ENCODE measurements around the gene RASSF1.

RASSF1 gene

DNA sequence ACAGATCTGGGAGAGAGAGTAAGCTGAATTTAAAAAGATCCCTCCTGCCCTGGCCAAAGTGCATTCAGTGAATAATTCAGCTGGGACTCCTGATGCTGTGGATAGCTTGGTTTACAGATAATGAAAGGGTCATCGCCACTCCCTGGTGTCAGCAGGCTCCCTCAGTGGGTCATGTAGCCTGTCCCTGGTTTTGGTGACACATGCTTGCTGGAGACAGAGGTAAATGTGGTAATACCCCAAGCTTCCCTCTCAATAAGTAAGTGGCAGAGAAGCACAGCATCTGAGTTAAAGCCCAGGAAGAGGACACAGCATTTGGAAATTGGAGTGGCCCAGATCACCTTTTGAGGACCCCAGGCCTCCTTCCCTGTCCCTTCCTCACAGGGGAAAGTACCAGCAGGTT, 16.8 kb upstream of the RASSF1 start:
- H3K4me3 ChIP-seq (ENCODE audit: low read depth, low read length) = peak overlapping the region; percentile 90
- TF ChIP-seq, protein P1, sequence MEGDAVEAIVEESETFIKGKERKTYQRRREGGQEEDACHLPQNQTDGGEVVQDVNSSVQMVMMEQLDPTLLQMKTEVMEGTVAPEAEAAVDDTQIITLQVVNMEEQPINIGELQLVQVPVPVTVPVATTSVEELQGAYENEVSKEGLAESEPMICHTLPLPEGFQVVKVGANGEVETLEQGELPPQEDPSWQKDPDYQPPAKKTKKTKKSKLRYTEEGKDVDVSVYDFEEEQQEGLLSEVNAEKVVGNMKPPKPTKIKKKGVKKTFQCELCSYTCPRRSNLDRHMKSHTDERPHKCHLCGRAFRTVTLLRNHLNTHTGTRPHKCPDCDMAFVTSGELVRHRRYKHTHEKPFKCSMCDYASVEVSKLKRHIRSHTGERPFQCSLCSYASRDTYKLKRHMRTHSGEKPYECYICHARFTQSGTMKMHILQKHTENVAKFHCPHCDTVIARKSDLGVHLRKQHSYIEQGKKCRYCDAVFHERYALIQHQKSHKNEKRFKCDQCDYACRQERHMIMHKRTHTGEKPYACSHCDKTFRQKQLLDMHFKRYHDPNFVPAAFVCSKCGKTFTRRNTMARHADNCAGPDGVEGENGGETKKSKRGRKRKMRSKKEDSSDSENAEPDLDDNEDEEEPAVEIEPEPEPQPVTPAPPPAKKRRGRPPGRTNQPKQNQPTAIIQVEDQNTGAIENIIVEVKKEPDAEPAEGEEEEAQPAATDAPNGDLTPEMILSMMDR (IDR thresholded peaks at IDR 0.05; ENCODE audit: low read depth, low read length) = no peak

DNA sequence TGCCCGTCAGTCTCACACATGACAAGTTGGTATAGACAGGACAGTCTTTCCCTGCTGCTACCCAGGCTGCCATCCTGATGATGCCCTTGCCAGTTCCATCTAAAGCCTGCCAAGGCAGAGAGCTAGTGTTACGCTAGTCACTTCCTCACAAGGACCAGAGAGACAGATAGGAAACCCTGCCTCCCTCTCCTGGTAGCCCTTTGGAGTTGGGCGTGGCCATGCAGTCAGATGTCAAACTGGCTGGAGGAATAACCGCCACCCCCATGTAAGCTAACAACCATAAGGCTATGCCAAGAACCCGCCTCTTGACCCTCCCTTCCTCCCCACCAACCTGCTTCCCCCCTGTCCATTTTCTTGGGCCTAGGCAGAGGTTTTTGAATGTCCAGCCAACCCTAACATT, 15.9 kb upstream of the RASSF1 start:
- TF ChIP-seq, protein P1 (IDR thresholded peaks at IDR 0.05; ENCODE audit: low read depth, low read length) = no peak
- peak overlapping the region; percentile 90 for H3K4me3 ChIP-seq (ENCODE audit: low read depth, low read length)

DNA sequence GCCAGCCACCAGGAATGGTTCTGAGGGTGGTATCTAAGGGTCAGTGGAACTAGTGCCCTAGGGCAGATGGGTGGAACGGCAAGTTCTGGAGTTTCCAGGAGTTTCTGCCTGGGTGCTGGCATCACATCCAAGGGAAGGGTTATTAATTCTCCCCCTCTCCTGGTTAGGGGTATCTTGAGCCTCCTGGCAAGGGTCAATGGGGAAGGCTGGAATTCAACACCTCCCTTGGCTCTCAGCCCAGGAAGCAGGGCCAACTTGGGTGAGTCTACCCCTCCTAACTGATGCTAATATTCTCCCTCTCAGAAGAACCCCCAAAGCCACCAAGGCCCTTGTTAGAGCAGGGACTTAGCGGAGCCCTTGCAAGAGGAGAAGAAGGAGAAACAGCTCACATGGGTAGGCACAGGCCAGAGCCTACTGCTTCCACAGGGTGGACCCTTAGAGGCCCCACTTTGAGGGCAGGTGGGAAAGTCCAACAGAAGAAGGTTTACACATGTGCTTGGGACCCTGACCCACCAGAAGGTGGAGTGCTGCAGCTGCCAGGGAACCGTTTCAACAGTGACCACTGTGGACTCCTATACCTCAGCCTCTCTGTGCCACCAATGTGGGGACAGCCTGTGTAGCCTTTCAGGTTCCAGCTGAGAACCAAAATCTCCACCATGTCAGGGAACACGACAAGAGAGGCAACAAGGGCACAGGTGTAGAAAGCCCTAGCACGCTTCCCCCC, 15.4 kb upstream of the RASSF1 start:
- peak overlapping the region; percentile 90 for H3K4me3 ChIP-seq (ENCODE audit: low read depth, low read length)
- TF ChIP-seq, protein P1 (IDR thresholded peaks at IDR 0.05; ENCODE audit: low read depth, low read length) = no peak

DNA sequence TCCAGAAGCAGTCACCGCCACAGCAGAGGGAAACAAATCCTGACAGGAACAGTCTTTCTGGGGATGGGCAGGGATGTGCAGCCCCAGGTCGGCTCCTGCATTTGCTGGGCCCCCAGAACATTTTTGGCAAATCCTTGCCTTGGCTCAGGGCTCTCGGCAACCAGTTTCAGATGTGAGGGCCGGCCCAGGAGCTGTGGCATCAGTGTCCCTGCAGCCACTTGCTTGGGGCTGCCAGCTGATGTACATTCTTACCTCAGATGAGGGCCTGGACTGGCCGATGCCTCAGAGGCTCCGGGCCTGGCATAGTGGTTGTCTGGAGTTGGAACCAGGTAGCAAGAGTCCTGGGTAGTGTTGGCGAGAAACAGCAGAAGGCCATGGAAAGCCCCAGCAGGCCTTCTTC, 14.2 kb upstream of the RASSF1 start:
- TF ChIP-seq, protein P1 (IDR thresholded peaks at IDR 0.05; ENCODE audit: low read depth, low read length) = no peak
- no peak overlapping the region for H3K4me3 ChIP-seq (ENCODE audit: low read depth, low read length)

DNA sequence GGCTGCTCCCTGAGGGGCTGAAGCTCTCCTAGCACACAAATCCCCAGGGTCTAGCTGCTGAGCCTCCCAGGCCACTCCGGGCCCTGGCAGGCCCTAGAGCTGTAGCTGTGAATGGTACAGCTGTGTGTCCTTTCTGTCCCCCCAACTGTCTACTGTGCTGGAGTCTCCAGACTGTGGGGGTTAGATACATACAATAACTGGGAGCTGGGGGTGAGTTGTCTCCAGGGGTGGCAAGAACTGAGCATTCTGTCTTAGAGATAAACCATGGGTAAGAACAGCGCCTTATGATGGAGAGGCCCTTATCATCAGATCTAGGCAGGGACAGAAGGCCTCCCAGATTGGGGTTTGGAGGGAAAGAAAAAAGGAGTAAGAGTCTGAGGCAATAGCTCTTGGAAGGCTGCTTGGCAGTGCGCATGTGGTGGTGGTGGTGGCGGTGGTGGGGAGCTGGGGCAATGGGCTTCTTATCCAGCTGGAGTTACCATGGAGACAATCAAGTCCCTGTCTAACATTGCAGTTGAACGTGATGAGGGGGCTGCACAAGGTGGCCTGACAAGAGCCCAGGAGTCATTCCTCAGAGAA, 13.6 kb upstream of the RASSF1 start:
- TF ChIP-seq, protein P1 (IDR thresholded peaks at IDR 0.05; ENCODE audit: low read depth, low read length) = no peak
- H3K4me3 ChIP-seq (ENCODE audit: low read depth, low read length) = no peak overlapping the region

DNA sequence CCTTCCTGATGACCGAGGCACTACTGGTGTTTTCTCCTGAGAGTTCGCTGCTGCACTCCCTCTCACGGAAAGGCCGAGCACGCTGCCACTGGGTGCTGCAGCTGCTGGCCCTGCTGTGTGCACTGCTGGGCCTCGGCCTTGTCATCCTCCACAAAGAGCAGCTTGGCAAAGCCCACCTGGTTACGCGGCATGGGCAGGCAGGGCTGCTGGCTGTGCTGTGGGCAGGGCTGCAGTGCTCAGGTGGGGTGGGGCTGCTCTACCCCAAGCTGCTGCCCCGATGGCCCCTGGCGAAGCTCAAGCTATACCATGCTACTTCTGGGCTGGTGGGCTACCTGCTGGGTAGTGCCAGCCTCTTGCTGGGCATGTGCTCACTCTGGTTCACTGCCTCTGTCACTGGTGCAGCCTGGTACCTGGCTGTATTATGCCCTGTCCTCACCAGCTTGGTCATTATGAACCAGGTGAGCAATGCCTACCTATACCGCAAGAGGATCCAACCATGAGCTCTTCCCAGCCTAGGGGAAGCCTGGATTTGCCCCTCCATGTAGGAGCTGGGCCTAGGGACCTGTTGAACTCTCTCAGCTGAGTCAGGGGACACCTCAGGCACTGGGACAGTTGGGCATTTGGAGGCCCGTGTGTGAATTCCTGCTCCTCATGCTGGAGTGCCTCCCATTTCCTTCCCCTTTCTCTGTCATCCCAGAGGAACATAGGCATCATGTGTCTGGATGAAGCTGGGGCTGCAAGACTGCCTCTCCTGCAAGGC, 12.8 kb upstream of the RASSF1 start:
- H3K4me3 ChIP-seq (ENCODE audit: low read depth, low read length) = no peak overlapping the region
- TF ChIP-seq, protein P1 (IDR thresholded peaks at IDR 0.05; ENCODE audit: low read depth, low read length) = no peak

DNA sequence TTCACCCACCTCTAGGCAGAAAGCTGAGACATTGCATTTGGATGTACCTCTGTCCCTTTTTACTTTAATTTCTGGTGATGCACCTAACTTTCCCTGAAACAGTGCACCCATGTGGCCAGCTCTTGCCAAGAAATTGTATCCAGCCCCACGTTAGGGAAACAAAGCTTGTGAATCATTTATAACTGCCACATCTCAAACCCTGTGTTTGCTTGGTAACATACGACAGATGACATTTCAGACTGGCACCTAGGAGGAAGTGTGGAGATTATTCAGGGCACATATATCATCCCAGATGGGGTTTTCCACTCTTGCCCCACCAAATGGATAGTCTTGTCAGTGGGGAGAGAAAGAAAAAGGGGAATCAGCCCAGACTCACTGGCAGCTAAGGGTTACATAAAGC, 12.1 kb upstream of the RASSF1 start:
- no peak overlapping the region for H3K4me3 ChIP-seq (ENCODE audit: low read depth, low read length)
- TF ChIP-seq, protein P1 (IDR thresholded peaks at IDR 0.05; ENCODE audit: low read depth, low read length) = 0 out of 2 replicates have a peak, but pooled peaks have one; percentile 14

Data from WI38 (cell line).